Esophagus muscularis mucosa (tissue), 4 donors: ENCODE data around the gene PRRX2. TPM values are rescaled to one million over a fixed set of nuclear protein-coding genes. Genes with fewer than 3 reads are reported as not detected.
"Not testable (repeated sequence)": the region's sequence is repeated elsewhere in the genome, so short reads cannot be mapped to it uniquely, and the experiment has no call there.

Experiments used
- DNase-seq: peaks from one replicate; pipeline ENCODE4 v3.0.0-alpha.2; 2017; ENCODE audit errors: extremely low spot score
- H3K27ac ChIP-seq, 4 donors: fragments of 200-600 bp; sonication (generic); replicated peaks in 1 of 4; 1 replicate in 3 of 4; 2 replicates in 1 of 4; pipeline ENCODE4 v1.5.1; 2016 to 2019; ENCODE audit warnings: mild to moderate bottlenecking in 1 of 4
- H3K27me3 ChIP-seq, 4 donors: fragments of 200-600 bp; sonication (generic); one replicate each; pipeline versions ENCODE4 v1.5.1 to v1.6.0; 2016 to 2019
- H3K36me3 ChIP-seq, 4 donors: fragments of 200-600 bp; sonication (generic); one replicate each; pipeline ENCODE4 v1.5.1; 2016 to 2019
- H3K4me1 ChIP-seq, 4 donors: fragments of 200-600 bp; sonication (generic); one replicate each; pipeline ENCODE4 v1.5.1; 2016 to 2019
- H3K4me3 ChIP-seq, 4 donors: fragments of 200-600 bp; sonication (generic); 1 replicate in 2 of 4; 2 replicates in 2 of 4; pipeline ENCODE4 v1.5.1; 2016 to 2019; ENCODE audit warnings: mild to moderate bottlenecking in 4 of 4, moderate library complexity in 1 of 4
- H3K9me3 ChIP-seq, 4 donors: fragments of 200-600 bp; sonication (generic); 1 replicate in 3 of 4; 2 replicates in 1 of 4; pipeline ENCODE4 v1.5.1; 2016 to 2019
- CTCF ChIP-seq, 3 experiments: fragments of 200-600 bp in 2 of 3; fragments of 450-650 bp in 1 of 3; sonication (generic) in 2 of 3; IDR thresholded peaks; one replicate each; pipeline ENCODE4 v1.5.1; 2017 to 2019; ENCODE audit warnings: antibody characterized with exemption in 3 of 3, mild to moderate bottlenecking in 2 of 3, moderate library complexity in 1 of 3
- EP300 ChIP-seq: sonication (generic); formaldehyde crosslinking; IDR thresholded peaks from one replicate; pipeline ENCODE4 v1.6.1; 2017; ENCODE audit warnings: antibody characterized with exemption
- POLR2A ChIP-seq: fragments of 450-650 bp; IDR thresholded peaks from one replicate; pipeline ENCODE4 v1.6.1; 2017; ENCODE audit warnings: antibody characterized with exemption, moderate library complexity, mild to moderate bottlenecking, low read depth
- POLR2AphosphoS5 ChIP-seq, 2 donors: sonication (generic); formaldehyde crosslinking; IDR thresholded peaks; one replicate each; pipeline ENCODE4 v1.6.1; 2017; ENCODE audit warnings: antibody characterized with exemption in 2 of 2
- WGBS: methylation state at CpG from one replicate; pipeline ENCODE4 v1.1.5; 2018; 5-methylcytosine and 5-hydroxymethylcytosine counted together
- intact Hi-C: fragments of 100-400 bp; cut with DNase I; formaldehyde crosslinking; loops from one replicate; pipeline ENCODE4 v1.15.1; 2023
- total RNA-seq, 4 donors: library from RNA; depleted of rRNA; stranded (reverse); fragments of >200 nt; gene quantifications; one replicate each; pipeline versions ENCODE4 v1.1.0 to v1.2.1, GENCODE V29; 2016

Gene PRRX2
- total RNA-seq, 4 donors from 2014 or later = 1.7 to 13.1 (median 6.2) TPM

GRCh38 chr9:129756191-129756590 lies 90.7 kb downstream of the PRRX2 start:
- TF ChIP-seq CTCF (IDR thresholded peaks at IDR 0.05) = no peak
- TF ChIP-seq POLR2A = no peak
- TF ChIP-seq POLR2AphosphoS5 (IDR thresholded peaks at IDR 0.05) = no peak
- TF ChIP-seq EP300 = no peak
- no peak overlapping the region for H3K27ac ChIP-seq
- H3K4me3 ChIP-seq = no peak overlapping the region
- peaks cover 16 to 25% (median 22%) of the 10 kb centered on the region in 4 donors for H3K4me1 ChIP-seq
- peaks cover 0 to 10% (median 0%) of the 10 kb centered on the region in 4 donors for H3K27me3 ChIP-seq
- no peaks in the 10 kb centered on the region for H3K9me3 ChIP-seq
- H3K36me3 ChIP-seq = no peaks in the 10 kb centered on the region
- intact Hi-C loops = no loop called here
- DNase-seq = no peak
- WGBS = 95% methylated on average over 6 of the region's 6 CpGs

- intact Hi-C loops = no loop called here
- 79% methylated on average over 9 of the region's 9 CpGs for WGBS
- no peak overlapping the region for H3K4me3 ChIP-seq
- no peak for DNase-seq
- H3K27me3 ChIP-seq = peaks cover 0 to 4% (median 0%) of the 10 kb centered on the region in 4 donors
- no peak overlapping the region for H3K27ac ChIP-seq
- no peaks in the 10 kb centered on the region for H3K36me3 ChIP-seq
- H3K9me3 ChIP-seq = no peaks in the 10 kb centered on the region
- TF ChIP-seq CTCF (IDR thresholded peaks at IDR 0.05) (no peak), POLR2AphosphoS5 (IDR thresholded peaks at IDR 0.05) (no peak), EP300 (no peak), POLR2A (no peak)
- H3K4me1 ChIP-seq = peaks cover 15 to 25% (median 24%) of the 10 kb centered on the region in 4 donors
Measured at GRCh38 chr9:129757045-129757444, 91.6 kb downstream of the PRRX2 start.

- Histone ChIP-seq H3K4me1 (peaks cover 4 to 28% (median 19%) of the 10 kb centered on the region in 4 donors), H3K36me3 (no peaks in the 10 kb centered on the region), H3K9me3 (no peaks in the 10 kb centered on the region), H3K27ac (no peak overlapping the region), H3K4me3 (no peak overlapping the region), H3K27me3 (peaks cover 0 to 4% (median 0%) of the 10 kb centered on the region in 4 donors)
- WGBS = 79% methylated on average over 4 of the region's 4 CpGs
- intact Hi-C loops = no loop called here
- TF ChIP-seq CTCF (IDR thresholded peaks at IDR 0.05) (no peak), POLR2A (no peak), POLR2AphosphoS5 (IDR thresholded peaks at IDR 0.05) (no peak), EP300 (no peak)
- no peak for DNase-seq
Measured at GRCh38 chr9:129759319-129759718, 93.9 kb downstream of the PRRX2 start.

GRCh38 chr9:129759804-129760502 lies 94.5 kb downstream of the PRRX2 start:
- Histone ChIP-seq H3K4me1 (peaks cover 4 to 28% (median 19%) of the 10 kb centered on the region in 4 donors), H3K36me3 (no peaks in the 10 kb centered on the region), H3K27me3 (peaks cover 0 to 4% (median 0%) of the 10 kb centered on the region in 4 donors), H3K27ac (no peak overlapping the region), H3K4me3 (no peak overlapping the region), H3K9me3 (no peaks in the 10 kb centered on the region)
- no peak for DNase-seq
- 82% methylated on average over 9 of the region's 13 CpGs for WGBS
- intact Hi-C loops = no loop called here
- no peak for TF ChIP-seq EP300
- TF ChIP-seq POLR2A = no peak
- no peak for TF ChIP-seq CTCF (IDR thresholded peaks at IDR 0.05)
- no peak for TF ChIP-seq POLR2AphosphoS5 (IDR thresholded peaks at IDR 0.05)

- H3K27ac ChIP-seq = peak overlapping the region; percentile 41 to 73 (median 56)
- H3K9me3 ChIP-seq, DNase-seq, H3K36me3 ChIP-seq, H3K27me3 ChIP-seq, intact Hi-C loops, H3K4me3 ChIP-seq: not testable (repeated sequence)
- H3K4me1 ChIP-seq = peaks cover 4 to 28% (median 19%) of the 10 kb centered on the region in 4 donors
- WGBS = 78% methylated on average over 7 of the region's 7 CpGs
Measured at GRCh38 chr9:129760784-129761183, 95.3 kb downstream of the PRRX2 start.
